ENCODE measurements around the gene GPR39.
"Not testable (repeated sequence)": the region's sequence is repeated elsewhere in the genome, so short reads cannot be mapped to it uniquely, and the experiment has no call there.

The GPR39 gene

DNA sequence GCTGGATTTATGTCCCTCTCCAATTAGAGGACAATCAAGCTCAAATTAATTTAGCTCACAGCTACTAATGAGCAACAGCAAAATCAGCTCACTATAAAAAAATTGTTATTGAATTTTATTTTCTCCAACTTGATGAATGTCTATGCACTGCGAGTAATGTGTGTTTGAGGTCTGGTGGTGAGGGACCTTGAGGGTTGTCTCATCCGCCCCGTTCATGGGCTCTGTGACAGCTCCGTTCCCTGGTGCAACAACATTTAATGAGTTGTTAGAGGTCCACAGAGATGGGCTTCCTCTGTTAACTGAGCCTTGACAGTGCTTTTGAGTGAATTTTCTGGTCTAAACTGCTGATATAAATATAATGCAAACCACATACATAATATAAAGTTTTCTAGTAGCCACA is 101.7 kb downstream of the GPR39 start:
- DNase-seq (ENCODE audit: low spot score) = no peak
- TF ChIP-seq, protein P1, sequence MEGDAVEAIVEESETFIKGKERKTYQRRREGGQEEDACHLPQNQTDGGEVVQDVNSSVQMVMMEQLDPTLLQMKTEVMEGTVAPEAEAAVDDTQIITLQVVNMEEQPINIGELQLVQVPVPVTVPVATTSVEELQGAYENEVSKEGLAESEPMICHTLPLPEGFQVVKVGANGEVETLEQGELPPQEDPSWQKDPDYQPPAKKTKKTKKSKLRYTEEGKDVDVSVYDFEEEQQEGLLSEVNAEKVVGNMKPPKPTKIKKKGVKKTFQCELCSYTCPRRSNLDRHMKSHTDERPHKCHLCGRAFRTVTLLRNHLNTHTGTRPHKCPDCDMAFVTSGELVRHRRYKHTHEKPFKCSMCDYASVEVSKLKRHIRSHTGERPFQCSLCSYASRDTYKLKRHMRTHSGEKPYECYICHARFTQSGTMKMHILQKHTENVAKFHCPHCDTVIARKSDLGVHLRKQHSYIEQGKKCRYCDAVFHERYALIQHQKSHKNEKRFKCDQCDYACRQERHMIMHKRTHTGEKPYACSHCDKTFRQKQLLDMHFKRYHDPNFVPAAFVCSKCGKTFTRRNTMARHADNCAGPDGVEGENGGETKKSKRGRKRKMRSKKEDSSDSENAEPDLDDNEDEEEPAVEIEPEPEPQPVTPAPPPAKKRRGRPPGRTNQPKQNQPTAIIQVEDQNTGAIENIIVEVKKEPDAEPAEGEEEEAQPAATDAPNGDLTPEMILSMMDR (IDR thresholded peaks at IDR 0.05; ENCODE audit: extremely low read depth, missing control alignments) = no peak

DNA sequence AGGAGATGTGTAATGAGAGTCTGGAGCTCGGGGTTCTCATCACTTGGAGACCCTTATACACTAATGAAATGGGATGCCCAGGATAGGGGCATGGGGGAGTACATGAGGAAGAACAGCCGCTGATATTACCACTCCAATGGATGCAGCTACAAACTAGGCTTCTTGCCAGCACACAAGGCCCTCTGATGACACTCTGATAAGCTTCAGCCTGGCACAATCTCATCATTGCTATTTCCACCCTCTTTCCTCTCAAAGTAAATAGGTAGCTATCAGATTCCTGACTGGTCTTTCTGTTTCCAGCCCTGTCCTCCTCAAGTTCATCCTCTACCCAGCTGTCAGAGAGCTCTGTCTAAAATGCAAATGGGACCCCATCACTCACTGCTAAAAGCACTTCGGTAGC is 103.0 kb downstream of the GPR39 start:
- TF ChIP-seq, protein P1 (IDR thresholded peaks at IDR 0.05; ENCODE audit: extremely low read depth, missing control alignments) = no peak
- no peak for DNase-seq (ENCODE audit: low spot score)

DNA sequence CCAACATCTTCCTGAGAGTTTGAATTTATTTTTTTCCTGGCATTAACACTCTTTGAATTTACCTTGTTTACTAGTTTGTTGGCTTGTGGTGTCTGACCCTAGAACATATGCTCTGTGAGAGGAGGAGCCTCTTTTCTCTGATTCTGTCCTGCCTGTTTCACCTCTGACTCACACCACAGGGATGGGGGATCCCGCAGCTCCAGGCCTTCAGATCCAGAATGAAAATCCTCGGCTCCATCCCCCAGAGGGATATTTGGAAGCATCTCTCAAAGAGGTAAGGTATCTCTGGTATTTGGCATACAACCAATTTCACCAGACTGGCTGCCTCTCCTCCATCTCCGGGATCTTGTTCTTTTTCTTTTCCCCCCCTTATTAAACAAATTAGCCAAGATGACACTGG is 104.7 kb downstream of the GPR39 start:
- DNase-seq (ENCODE audit: low spot score) = no peak
- TF ChIP-seq, protein P1 (IDR thresholded peaks at IDR 0.05; ENCODE audit: extremely low read depth, missing control alignments) = no peak

DNA sequence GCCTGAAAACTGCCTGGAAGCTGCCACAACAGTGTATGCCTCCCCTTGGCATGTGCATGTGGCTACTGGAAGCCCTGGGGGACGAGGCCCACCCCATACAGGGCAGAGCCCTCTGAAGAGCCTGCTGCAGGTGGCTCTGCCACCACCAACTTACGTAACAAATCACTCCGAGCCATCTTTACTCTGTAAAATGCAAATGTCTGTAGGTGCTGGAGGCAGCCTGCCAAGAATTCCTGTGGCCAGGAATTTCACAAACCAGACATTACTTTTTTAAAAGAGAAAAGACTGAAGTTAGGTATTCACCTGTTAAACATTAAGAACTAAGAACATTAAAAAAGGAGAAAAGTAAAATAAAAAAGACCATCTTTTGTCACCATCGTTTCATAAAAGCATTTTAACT is 106.3 kb downstream of the GPR39 start:
- TF ChIP-seq, protein P1 (IDR thresholded peaks at IDR 0.05; ENCODE audit: extremely low read depth, missing control alignments) = no peak
- DNase-seq (ENCODE audit: low spot score) = no peak

DNA sequence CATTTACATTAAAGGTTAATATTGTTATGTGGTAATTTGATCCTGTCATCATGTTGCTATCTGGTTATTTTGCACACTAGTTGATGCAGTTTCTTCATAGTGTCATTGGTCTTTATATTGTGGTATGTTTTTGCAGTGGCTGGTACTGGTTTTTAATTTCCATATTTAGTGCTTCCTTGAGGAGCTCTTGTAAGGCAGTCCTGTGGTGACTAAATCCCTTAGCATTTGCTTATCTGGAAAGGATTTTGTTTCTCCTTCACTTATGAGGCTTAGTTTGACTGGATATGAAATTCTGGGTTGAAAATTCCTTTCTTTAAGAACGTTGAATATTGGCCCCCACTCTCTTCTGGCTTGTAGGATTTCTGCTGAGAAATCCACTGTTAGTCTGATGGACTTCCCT is 120.5 kb downstream of the GPR39 start:
- not testable (repeated sequence) for DNase-seq (ENCODE audit: low spot score)

DNA sequence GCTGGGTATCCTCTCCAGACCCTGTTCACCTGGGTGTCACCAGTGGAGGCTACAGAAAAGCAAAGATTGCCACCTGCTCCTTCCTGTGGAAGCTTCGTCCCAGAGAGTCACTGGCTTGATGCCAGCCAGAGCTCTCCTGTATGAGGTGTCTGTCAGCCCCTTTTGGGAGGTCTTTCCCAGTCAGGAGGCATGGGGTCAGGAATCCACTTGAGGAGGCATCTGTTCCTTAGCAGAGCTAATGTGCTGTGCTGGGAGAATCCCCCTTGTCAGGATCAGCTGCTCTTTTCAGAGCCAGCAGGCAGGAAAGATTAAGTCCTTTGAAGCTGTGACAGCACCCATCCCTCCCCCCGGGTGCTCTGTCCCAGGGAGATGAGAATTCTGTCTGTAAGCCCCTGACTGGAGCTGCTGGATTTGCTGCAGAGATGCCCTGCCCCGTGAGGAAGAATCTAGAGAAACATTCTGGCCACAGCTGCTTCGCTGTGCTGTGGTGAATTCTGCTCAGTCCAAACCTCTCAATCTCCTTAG is 121.8 kb downstream of the GPR39 start:
- DNase-seq (ENCODE audit: low spot score) = no peak
- TF ChIP-seq, protein P1 (IDR thresholded peaks at IDR 0.05; ENCODE audit: extremely low read depth, missing control alignments) = no peak

DNA sequence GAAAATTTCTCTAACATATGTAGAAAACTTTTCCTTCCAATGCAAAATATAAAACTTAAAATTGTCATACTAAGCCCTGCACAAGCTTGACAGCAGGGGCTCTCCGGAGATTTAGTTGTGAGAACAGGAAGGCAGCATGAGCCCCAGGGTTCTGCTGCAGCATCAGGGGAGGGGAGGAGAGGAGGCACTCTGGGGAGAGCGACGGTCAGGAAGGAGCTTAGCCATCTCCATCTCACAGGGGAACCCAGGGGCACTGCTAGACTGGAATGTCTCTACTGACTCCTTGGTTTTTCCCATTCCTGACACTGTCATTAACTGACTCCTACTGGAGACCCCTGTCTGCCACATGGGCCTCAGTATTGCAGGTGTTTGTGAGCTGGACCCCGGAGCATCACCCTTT is 123.6 kb downstream of the GPR39 start:
- TF ChIP-seq, protein P1 (IDR thresholded peaks at IDR 0.05; ENCODE audit: extremely low read depth, missing control alignments) = no peak
- no peak for DNase-seq (ENCODE audit: low spot score)

DNA sequence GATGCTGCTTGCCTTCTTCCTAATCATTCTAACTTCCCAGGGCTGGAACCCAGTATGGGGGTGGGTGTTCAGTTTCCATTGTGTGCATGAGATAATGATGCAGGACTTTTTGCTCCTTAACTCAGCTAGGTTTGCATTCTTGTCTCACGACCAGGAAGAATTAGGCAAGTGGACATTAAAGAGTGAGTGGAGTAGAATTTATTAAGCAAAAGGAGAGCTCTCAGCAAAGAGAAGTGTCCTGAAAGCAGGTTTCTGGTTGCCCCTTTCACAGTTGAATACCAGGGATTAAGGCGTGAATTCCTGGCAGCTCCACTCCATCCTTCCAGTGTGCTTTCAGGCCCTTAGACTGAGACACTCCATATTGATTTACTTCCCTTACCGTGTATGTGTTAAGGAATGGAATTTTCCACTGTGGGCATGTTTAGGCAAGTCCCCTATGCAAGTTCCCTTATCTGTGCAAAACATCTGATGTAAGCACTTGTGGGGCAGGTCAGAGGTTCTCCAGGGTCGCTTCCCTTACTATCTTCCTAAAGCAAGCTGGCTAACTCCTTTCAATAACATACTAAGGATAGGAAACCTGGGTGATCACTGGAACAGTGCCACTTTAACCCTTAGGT is 126.5 kb downstream of the GPR39 start:
- DNase-seq (ENCODE audit: low spot score) = no peak
- TF ChIP-seq, protein P1 (IDR thresholded peaks at IDR 0.05; ENCODE audit: extremely low read depth, missing control alignments) = no peak
